Heart right ventricle (tissue), 16 donors: ENCODE measurements around the gene KLC3. TPM values are rescaled to one million over a fixed set of nuclear protein-coding genes. Genes with fewer than 3 reads are reported as not detected.

Experiments
- ATAC-seq, 8 donors: fragments of 200-7000 bp; cut with Tn5 transposase; one replicate each; pipeline ENCODE4 v1.9.1; 2020; ENCODE audit warnings: mild to moderate bottlenecking in 8 of 8, moderate library complexity in 8 of 8, moderate number of reproducible peaks in 1 of 8
- DNase-seq, 2 donors: peaks; one replicate each; pipeline ENCODE4 v3.0.0-alpha.2; 2020
- H3K27ac ChIP-seq, 10 donors: fragments of 200-600 bp; sonication (generic) in 2 of 10; one replicate each; pipeline versions ENCODE4 v1.5.0 to v1.8.0; 2020 to 2022; ENCODE audit warnings: mild to moderate bottlenecking in 3 of 10
- H3K27me3 ChIP-seq, 7 donors: fragments of 200-600 bp; one replicate each; pipeline ENCODE4 v1.8.0; 2021 to 2022; ENCODE audit warnings: mild to moderate bottlenecking in 2 of 7
- H3K36me3 ChIP-seq, 9 donors: fragments of 200-600 bp; sonication (generic) in 1 of 9; one replicate each; pipeline versions ENCODE4 v1.5.0 to v1.8.0; 2020 to 2022; ENCODE audit warnings: mild to moderate bottlenecking in 2 of 9
- H3K4me1 ChIP-seq, 9 donors: fragments of 200-600 bp; sonication (generic) in 1 of 9; one replicate each; pipeline versions ENCODE4 v1.5.0 to v1.8.0; 2020 to 2022; ENCODE audit warnings: mild to moderate bottlenecking in 4 of 9
- H3K4me3 ChIP-seq, 10 donors: fragments of 200-600 bp; sonication (generic) in 2 of 10; one replicate each; pipeline versions ENCODE4 v1.5.0 to v1.8.0; 2020 to 2022; ENCODE audit warnings: mild to moderate bottlenecking in 7 of 10, moderate library complexity in 2 of 10
- H3K9me3 ChIP-seq, 11 donors: fragments of 200-600 bp in 10 of 11; sonication (generic) in 2 of 11; one replicate each; pipeline versions ENCODE4 v1.5.0 to v1.8.0; 2013 to 2022; ENCODE audit warnings: mild to moderate bottlenecking in 2 of 11, control low read depth in 1 of 11, moderate library complexity in 1 of 11
- WGBS, 2 donors: extraction: QIAGEN DNeasy Blood & Tissue Kit; methylation state at CpG; one replicate each; pipeline ENCODE4 v1.1.7; 2013; ENCODE audit warnings: inconsistent platforms in 1 of 2; 5-methylcytosine and 5-hydroxymethylcytosine counted together
- intact Hi-C, 10 donors: fragments of 100-400 bp; cut with DNase I; formaldehyde crosslinking; loops; one replicate each; pipeline versions ENCODE4 v1.11.1 to v1.14.2; 2022
- polyA plus RNA-seq, 2 donors: library from polyadenylated mRNA; stranded (reverse); fragments of 200-250 nt; gene quantifications; one replicate each; pipeline ENCODE4 v1.2.3, GENCODE V29; 2013
- total RNA-seq, 10 donors: library from RNA; stranded (reverse); fragmentation: NEBNext Ultra II Directional in 3 of 10; extraction: Animal tissue kit (Norgen Biotek cat#: 25700) in 3 of 10; gene quantifications; one replicate each; pipeline versions ENCODE4 v1.2.1 to v1.2.4, GENCODE V29; 2021 to 2023
- TF ChIP-seq, protein P1 (sequence below), 9 donors: fragments of 200-600 bp; sonication (generic) in 2 of 9; IDR thresholded peaks; one replicate each; pipeline versions ENCODE4 v1.5.0 to v1.8.0; 2021 to 2022; ENCODE audit warnings: antibody characterized with exemption in 9 of 9, mild to moderate bottlenecking in 5 of 9, moderate library complexity in 1 of 9
- donor health status: Arrhythmogenic right ventricular cardiomyopathy.
- donor health status: ischemic (EF 13 %, LVEDD 7.1; RV severe dilation, severe dysfunction).
- donor health status: healthy with polysubstance abuse.
- donor health status: DM: no; HTN: yes; CAD: no.
- donor health status: DM: no; HTN: no; CAD: no.
- donor health status: ischemic (EF 25% LVEDD 6.9; RV normal size, moderate dysfunction).
- donor health status: ischemic (EF 25% LVEDD 5.7; RV mildly dilated, moderate dysfunction).
- donor health status: healthy.
- donor health status: DM: yes; HTN: yes; CAD: no.
- donor health status: Ischemic cardiomyopathy.
- donor health status: ischemic (EF 35%, LVEDD 5.7; RV mildly dilated, moderate dysfunction).
- donor health status: nonischemic (EF 11% LVEDD 7.7; RV severe dilation, severe dysfunction).
- donor health status: DM: yes; HTN: yes; CAD: no.
- donor health status: PGD.
- donor health status: ischemic (EF 29% LVEDD 5.4; RV normal size, mild dysfunction).
- donor health status: nonischemic (EF 23%, LVEDD 6.1; RV moderate dilation, normal function).

The KLC3 gene
- total and polyA plus RNA-seq, 12 donors = 0.14 to 0.16 (median 0.14) TPM; not detected in 9

DNA sequence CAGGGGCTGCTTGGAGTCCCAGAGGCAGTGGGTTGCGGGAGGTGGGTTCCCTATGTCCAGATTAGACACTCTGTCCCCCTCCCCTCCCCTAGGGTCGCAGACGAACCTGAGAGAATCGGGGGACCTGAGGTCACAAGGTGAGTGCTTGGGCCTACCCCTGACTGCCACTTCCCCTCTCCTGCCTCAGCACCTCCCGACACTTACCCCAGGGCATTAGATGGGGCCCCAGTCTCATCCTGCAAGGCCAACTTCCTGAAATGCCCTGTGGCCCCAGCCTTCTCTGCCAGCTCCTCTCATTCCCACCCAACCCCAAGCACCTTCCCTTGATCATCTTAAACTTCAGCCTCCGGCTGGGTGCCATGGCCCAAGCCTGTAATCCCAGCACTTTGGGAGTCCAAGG is 40.8 kb upstream of the KLC3 start:
- Histone ChIP-seq H3K9me3 (peaks cover 0 to 9% (median 0%) of the 10 kb centered on the region in 11 donors), H3K4me1 (peaks cover 0 to 6% (median 0%) of the 10 kb centered on the region in 9 donors), H3K27me3 (no peaks in the 10 kb centered on the region), H3K36me3 (peaks cover 0 to 60% (median 3%) of the 10 kb centered on the region in 9 donors), H3K27ac (no peak overlapping the region), H3K4me3 (no peak overlapping the region)
- WGBS, 2 donors = 91 to 94% methylated on average over 6 of the region's 6 CpGs
- intact Hi-C loops = no loop called here
- DNase-seq = no peak
- no peak for ATAC-seq
- TF ChIP-seq, protein P1, sequence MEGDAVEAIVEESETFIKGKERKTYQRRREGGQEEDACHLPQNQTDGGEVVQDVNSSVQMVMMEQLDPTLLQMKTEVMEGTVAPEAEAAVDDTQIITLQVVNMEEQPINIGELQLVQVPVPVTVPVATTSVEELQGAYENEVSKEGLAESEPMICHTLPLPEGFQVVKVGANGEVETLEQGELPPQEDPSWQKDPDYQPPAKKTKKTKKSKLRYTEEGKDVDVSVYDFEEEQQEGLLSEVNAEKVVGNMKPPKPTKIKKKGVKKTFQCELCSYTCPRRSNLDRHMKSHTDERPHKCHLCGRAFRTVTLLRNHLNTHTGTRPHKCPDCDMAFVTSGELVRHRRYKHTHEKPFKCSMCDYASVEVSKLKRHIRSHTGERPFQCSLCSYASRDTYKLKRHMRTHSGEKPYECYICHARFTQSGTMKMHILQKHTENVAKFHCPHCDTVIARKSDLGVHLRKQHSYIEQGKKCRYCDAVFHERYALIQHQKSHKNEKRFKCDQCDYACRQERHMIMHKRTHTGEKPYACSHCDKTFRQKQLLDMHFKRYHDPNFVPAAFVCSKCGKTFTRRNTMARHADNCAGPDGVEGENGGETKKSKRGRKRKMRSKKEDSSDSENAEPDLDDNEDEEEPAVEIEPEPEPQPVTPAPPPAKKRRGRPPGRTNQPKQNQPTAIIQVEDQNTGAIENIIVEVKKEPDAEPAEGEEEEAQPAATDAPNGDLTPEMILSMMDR (IDR thresholded peaks at IDR 0.05) = no peak

DNA sequence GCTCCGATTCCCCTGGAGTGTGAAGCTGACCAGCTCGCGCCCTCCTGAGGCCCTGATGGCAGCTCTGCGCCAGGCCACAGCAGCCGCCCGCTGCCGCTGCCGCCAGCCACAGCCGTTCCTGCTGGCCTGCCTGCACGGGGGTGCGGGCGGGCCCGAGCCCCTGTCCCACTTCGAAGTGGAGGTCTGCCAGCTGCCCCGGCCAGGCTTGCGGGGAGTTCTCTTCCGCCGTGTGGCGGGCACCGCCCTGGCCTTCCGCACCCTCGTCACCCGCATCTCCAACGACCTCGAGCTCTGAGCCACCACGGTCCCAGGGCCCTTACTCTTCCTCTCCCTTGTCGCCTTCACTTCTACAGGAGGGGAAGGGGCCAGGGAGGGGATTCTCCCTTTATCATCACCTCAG is 38.1 kb upstream of the KLC3 start:
- no peaks in the 10 kb centered on the region for H3K27me3 ChIP-seq
- H3K27ac ChIP-seq = no peak overlapping the region
- TF ChIP-seq, protein P1 (IDR thresholded peaks at IDR 0.05) = no peak
- H3K4me3 ChIP-seq = no peak overlapping the region
- ATAC-seq (peak in 1 of 8 donors; percentile 29), DNase-seq (no peak)
- WGBS, 2 donors = 90 to 93% methylated on average over 26 to 27 of the region's 27 CpGs
- peaks cover 0 to 11% (median 0%) of the 10 kb centered on the region in 9 donors for H3K4me1 ChIP-seq
- H3K9me3 ChIP-seq = peaks cover 0 to 9% (median 0%) of the 10 kb centered on the region in 11 donors
- peaks cover 0 to 67% (median 10%) of the 10 kb centered on the region in 9 donors for H3K36me3 ChIP-seq
- intact Hi-C loops = no loop called here

DNA sequence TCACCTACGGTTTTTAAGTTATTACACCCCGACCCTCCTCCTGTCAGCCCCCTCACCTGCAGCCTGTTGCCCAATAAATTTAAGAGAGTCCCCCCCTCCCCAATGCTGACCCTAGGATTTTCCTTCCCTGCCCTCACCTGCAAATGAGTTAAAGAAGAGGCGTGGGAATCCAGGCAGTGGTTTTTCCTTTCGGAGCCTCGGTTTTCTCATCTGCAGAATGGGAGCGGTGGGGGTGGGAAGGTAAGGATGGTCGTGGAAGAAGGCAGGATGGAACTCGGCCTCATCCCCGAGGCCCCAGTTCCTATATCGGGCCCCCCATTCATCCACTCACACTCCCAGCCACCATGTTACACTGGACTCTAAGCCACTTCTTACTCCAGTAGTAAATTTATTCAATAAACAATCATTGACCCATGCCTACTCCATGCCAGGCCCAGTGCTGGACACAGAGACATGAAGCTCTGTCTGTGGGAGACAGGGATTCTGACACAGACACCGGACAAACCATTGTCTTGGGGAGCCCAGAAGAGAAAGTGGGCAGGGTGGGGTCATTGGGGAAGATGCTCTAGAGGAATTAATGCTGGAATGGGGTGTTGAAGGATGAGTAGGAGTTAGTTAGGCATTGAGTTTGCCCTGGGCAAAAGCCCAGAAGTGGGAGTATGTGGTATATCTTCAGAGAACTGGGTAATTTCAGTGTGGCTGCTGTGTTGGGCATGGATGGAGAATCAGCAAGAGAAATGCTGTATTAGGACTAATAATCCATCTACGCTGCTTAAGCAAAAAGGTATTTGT is 37.1 kb upstream of the KLC3 start:
- no peak for ATAC-seq
- peaks cover 0 to 11% (median 0%) of the 10 kb centered on the region in 9 donors for H3K4me1 ChIP-seq
- no peaks in the 10 kb centered on the region for H3K27me3 ChIP-seq
- DNase-seq = no peak
- H3K36me3 ChIP-seq = peaks cover 0 to 67% (median 11%) of the 10 kb centered on the region in 9 donors
- intact Hi-C loops = no loop called here
- TF ChIP-seq, protein P1 (IDR thresholded peaks at IDR 0.05) = no peak
- WGBS, 2 donors = 95 to 97% methylated on average over 12 of the region's 12 CpGs
- H3K9me3 ChIP-seq = peaks cover 0 to 9% (median 0%) of the 10 kb centered on the region in 11 donors
- no peak overlapping the region for H3K27ac ChIP-seq
- no peak overlapping the region for H3K4me3 ChIP-seq

DNA sequence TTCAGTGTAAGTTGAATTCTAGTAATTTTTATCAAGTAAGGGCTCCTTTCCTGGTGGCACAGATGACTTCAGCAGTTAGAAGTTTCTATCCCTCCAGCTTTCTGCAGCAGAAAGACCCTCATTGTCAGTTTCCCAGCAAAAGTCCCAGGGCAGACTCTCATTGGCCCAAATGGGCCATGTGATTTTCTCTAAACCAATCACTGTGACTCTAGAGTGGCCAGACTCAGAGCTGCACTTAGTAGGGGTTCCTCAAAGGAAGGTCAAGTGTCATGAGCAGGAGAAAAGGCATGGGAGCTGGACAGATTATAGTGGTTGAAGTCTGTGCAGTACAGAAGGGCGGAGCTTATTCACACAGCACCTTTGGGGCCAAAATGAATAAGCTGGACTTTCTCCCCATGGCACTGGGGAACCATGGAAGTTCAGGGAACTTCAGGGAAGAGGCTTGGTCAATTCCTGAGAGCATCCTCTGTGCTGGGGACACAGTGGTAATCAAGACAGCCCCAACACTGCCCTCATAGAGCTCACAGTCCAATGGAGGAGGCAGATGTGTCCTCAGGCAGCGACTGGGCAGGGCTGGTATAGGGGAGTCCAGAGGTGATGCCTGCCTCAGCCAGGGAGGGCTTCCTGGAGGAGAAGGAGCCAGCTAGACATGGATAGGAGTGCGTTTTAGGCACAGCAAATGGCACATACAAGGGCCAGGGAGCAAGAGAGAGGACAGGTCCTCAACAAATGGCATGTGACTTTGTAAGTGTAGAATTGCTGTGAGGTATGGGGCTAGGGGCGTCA is 36.2 kb upstream of the KLC3 start:
- H3K36me3 ChIP-seq = peaks cover 0 to 72% (median 11%) of the 10 kb centered on the region in 9 donors
- TF ChIP-seq, protein P1 (IDR thresholded peaks at IDR 0.05) = no peak
- H3K9me3 ChIP-seq = peaks cover 0 to 9% (median 0%) of the 10 kb centered on the region in 11 donors
- H3K4me1 ChIP-seq = peaks cover 0 to 11% (median 0%) of the 10 kb centered on the region in 9 donors
- H3K27ac ChIP-seq = no peak overlapping the region
- intact Hi-C loops = no loop called here
- H3K27me3 ChIP-seq = no peaks in the 10 kb centered on the region
- ATAC-seq (peak in 2 of 8 donors; percentile 6 to 16), DNase-seq (no peak)
- no peak overlapping the region for H3K4me3 ChIP-seq
- WGBS, 2 donors = 78 to 81% methylated on average over 4 of the region's 4 CpGs
